ENCODE measurements around the gene CERS1.
A peak's percentile ranks its signal among the peaks of the same experiment; 100 is the strongest.

CERS1 gene

GRCh38 chr19:18853755-18854427, 42.1 kb downstream of the CERS1 start:
- no peak for DNase-seq

GRCh38 chr19:18852648-18853047, 43.3 kb downstream of the CERS1 start:
- DNase-seq = no peak

- no peak for DNase-seq
Observed at GRCh38 chr19:18851673-18852325, 44.2 kb downstream of the CERS1 start.

- DNase-seq = no peak
Observed at GRCh38 chr19:18850471-18851375, 45.2 kb downstream of the CERS1 start.

- no peak for DNase-seq
Observed at GRCh38 chr19:18849838-18850400, 46.0 kb downstream of the CERS1 start.

- peak; percentile 18 for DNase-seq
Observed at GRCh38 chr19:18848878-18849661, 46.9 kb downstream of the CERS1 start.

GRCh38 chr19:18847549-18848463, 48.2 kb downstream of the CERS1 start:
- DNase-seq = no peak

GRCh38 chr19:18846862-18847548, 49.0 kb downstream of the CERS1 start:
- peak; percentile 68 for DNase-seq

- no peak for DNase-seq
Observed at GRCh38 chr19:18845961-18846360, 50.0 kb downstream of the CERS1 start.

GRCh38 chr19:18844806-18845329, 51.1 kb downstream of the CERS1 start:
- DNase-seq = no peak

GRCh38 chr19:18843960-18844359, 52.0 kb downstream of the CERS1 start:
- DNase-seq = no peak

- no peak for DNase-seq
Observed at GRCh38 chr19:18842166-18842565, 53.8 kb downstream of the CERS1 start.

- DNase-seq = no peak
Observed at GRCh38 chr19:18841400-18841799, 54.6 kb downstream of the CERS1 start.

- DNase-seq = no peak
Observed at GRCh38 chr19:18840288-18841267, 55.4 kb downstream of the CERS1 start.

GRCh38 chr19:18839465-18840287, 56.3 kb downstream of the CERS1 start:
- no peak for DNase-seq

- no peak for DNase-seq
Observed at GRCh38 chr19:18834644-18834984, 61.3 kb downstream of the CERS1 start.

- no peak for DNase-seq
Observed at GRCh38 chr19:18833849-18834643, 61.9 kb downstream of the CERS1 start.

GRCh38 chr19:18833141-18833476, 62.8 kb downstream of the CERS1 start:
- DNase-seq = no peak

Data from activated CD4-positive, alpha-beta T cell treated with anti-CD3 and anti-CD28 coated beads, Interleukin-2, Interleukin-6, amounts not matched to agents 100 ng/mL and 50 ng/mL, durations not matched to agents 16 hours and 8 hours (primary cell).